DOHH2 (cell line): ENCODE measurements around the gene BGN.

Source experiments
- H3F3A ChIP-seq: fragments of 200-600 bp; sonication (generic), shearing (Covaris generic); 2 replicates; pipeline ENCODE4 v1.6.0; 2016; ENCODE audit warnings: antibody characterized with exemption, mild to moderate bottlenecking; ENCODE audit not compliant: control insufficient read depth, insufficient read depth
- H3K27ac ChIP-seq: fragments of 200-600 bp; sonication (generic); 2 replicates; pipeline ENCODE4 v1.5.1; 2014; ENCODE audit warnings: low read depth, mild to moderate bottlenecking, low read length, moderate library complexity
- H3K27me3 ChIP-seq: fragments of 200-600 bp; sonication (generic); 2 replicates; pipeline ENCODE4 v1.6.1; 2014; ENCODE audit warnings: mild to moderate bottlenecking, low read length, mixed read lengths; ENCODE audit not compliant: control insufficient read depth
- H3K36me3 ChIP-seq: fragments of 200-600 bp; sonication (generic); 2 replicates; pipeline ENCODE4 v1.6.1; 2014; ENCODE audit warnings: mild to moderate bottlenecking, low read length, moderate library complexity, mixed read lengths; ENCODE audit not compliant: control insufficient read depth
- H3K4me1 ChIP-seq: fragments of 200-600 bp; sonication (generic); 2 replicates; pipeline ENCODE4 v1.6.1; 2014; ENCODE audit warnings: mild to moderate bottlenecking, low read length, mixed read lengths; ENCODE audit not compliant: control insufficient read depth
- H3K4me2 ChIP-seq: fragments of 200-600 bp; sonication (generic); 2 replicates; pipeline ENCODE4 v1.6.0; 2014; ENCODE audit warnings: mild to moderate bottlenecking, low read length, moderate library complexity
- H3K4me3 ChIP-seq: fragments of 200-600 bp; sonication (generic); 2 replicates; pipeline ENCODE4 v1.5.1; 2014; ENCODE audit warnings: mild to moderate bottlenecking, low read length, mixed read lengths
- H3K79me2 ChIP-seq: fragments of 200-600 bp; sonication (generic); 2 replicates; pipeline ENCODE4 v1.6.1; 2014; ENCODE audit warnings: mild to moderate bottlenecking, low read length, mixed read lengths; ENCODE audit not compliant: control insufficient read depth
- H3K9me2 ChIP-seq: fragments of 200-600 bp; sonication (generic); replicated peaks from 2 replicates; pipeline ENCODE4 v1.6.1; 2014; ENCODE audit warnings: mild to moderate bottlenecking, low read length, mixed read lengths; ENCODE audit not compliant: control insufficient read depth
- H3K9me3 ChIP-seq: fragments of 200-600 bp; sonication (generic); 2 replicates; pipeline ENCODE4 v1.6.1; 2014; ENCODE audit warnings: antibody characterized with exemption, low read length, mixed read lengths; ENCODE audit not compliant: control insufficient read depth, insufficient read depth
- H4K20me1 ChIP-seq: fragments of 200-600 bp; sonication (generic); 2 replicates; pipeline ENCODE4 v1.6.0; 2014; ENCODE audit warnings: low read depth, mild to moderate bottlenecking, antibody characterized with exemption, low read length, moderate library complexity; ENCODE audit not compliant: control insufficient read depth, insufficient read depth
- CTCF ChIP-seq: fragments of 200-600 bp; sonication (generic); IDR thresholded peaks from one replicate; pipeline ENCODE4 v1.5.1; 2014; ENCODE audit warnings: antibody characterized with exemption, mild to moderate bottlenecking, low read depth, low read length; ENCODE audit not compliant: poor library complexity, severe bottlenecking
- EZH2phosphoT487 ChIP-seq: fragments of 200-600 bp; sonication (generic); IDR thresholded peaks from 2 replicates; pipeline ENCODE4 v1.6.1; 2017; ENCODE audit warnings: borderline replicate concordance, mild to moderate bottlenecking, antibody characterized with exemption, low read length, moderate library complexity, mixed read lengths

BGN gene

GRCh38 chrX:153527208-153527607 is 32.4 kb downstream of the BGN start:
- H3K27ac ChIP-seq: no peak overlapping the region
- no peak overlapping the region for H3K4me3 ChIP-seq
- H3K4me2 ChIP-seq: no peak overlapping the region
- H3K4me1 ChIP-seq: no peaks in the 10 kb centered on the region
- H4K20me1 ChIP-seq: no peaks in the 10 kb centered on the region
- H3K27me3 ChIP-seq: no peaks in the 10 kb centered on the region; the same call in 1 of the 2 replicates
- no peaks in the 10 kb centered on the region for H3K9me3 ChIP-seq
- H3K79me2 ChIP-seq: no peaks in the 10 kb centered on the region
- H3K9me2 ChIP-seq: no peaks in the 10 kb centered on the region
- H3F3A ChIP-seq: no peaks in the 10 kb centered on the region
- TF ChIP-seq CTCF (no peak), EZH2phosphoT487 (no peak)
- H3K36me3 ChIP-seq: no peaks in the 10 kb centered on the region

GRCh38 chrX:153530411-153531129 is 35.8 kb downstream of the BGN start:
- H3F3A ChIP-seq: no peaks in the 10 kb centered on the region
- H3K9me3 ChIP-seq: no peaks in the 10 kb centered on the region
- no peaks in the 10 kb centered on the region for H4K20me1 ChIP-seq
- no peak overlapping the region for H3K4me3 ChIP-seq
- H3K79me2 ChIP-seq: no peaks in the 10 kb centered on the region
- H3K9me2 ChIP-seq: no peaks in the 10 kb centered on the region
- H3K27me3 ChIP-seq: no peaks in the 10 kb centered on the region; the same call in 1 of the 2 replicates
- H3K4me1 ChIP-seq: no peaks in the 10 kb centered on the region
- no peak overlapping the region for H3K27ac ChIP-seq
- no peaks in the 10 kb centered on the region for H3K36me3 ChIP-seq
- H3K4me2 ChIP-seq: no peak overlapping the region
- TF ChIP-seq EZH2phosphoT487 (no peak), CTCF (no peak)

GRCh38 chrX:153533091-153533490 is 38.3 kb downstream of the BGN start:
- Histone ChIP-seq H3K27me3 (no peaks in the 10 kb centered on the region; the same call in 1 of the 2 replicates), H3K9me3 (no peaks in the 10 kb centered on the region), H3K36me3 (no peaks in the 10 kb centered on the region), H3K79me2 (no peaks in the 10 kb centered on the region), H4K20me1 (no peaks in the 10 kb centered on the region), H3F3A (no peaks in the 10 kb centered on the region), H3K4me2 (no peak overlapping the region), H3K27ac (no peak overlapping the region), H3K4me3 (no peak overlapping the region), H3K9me2 (no peaks in the 10 kb centered on the region), H3K4me1 (no peaks in the 10 kb centered on the region)
- TF ChIP-seq CTCF (no peak), EZH2phosphoT487 (no peak)
